Stimulated activated CD4-positive, alpha-beta T cell treated with anti-CD3 and anti-CD28 coated beads, TNF-alpha, amount 100 ng/mL, for 1 hour (primary cell): ENCODE measurements around the gene NAE1.
"Not testable (repeated sequence)": the region's sequence is repeated elsewhere in the genome, so short reads cannot be mapped to it uniquely, and the experiment has no call there.

Experiments used
- DNase-seq, 3 donors: peaks; one replicate each; pipeline ENCODE4 v3.0.0-alpha.2; 2020; ENCODE audit warnings: low read depth in 3 of 3, low spot score in 1 of 3

NAE1 gene

DNA sequence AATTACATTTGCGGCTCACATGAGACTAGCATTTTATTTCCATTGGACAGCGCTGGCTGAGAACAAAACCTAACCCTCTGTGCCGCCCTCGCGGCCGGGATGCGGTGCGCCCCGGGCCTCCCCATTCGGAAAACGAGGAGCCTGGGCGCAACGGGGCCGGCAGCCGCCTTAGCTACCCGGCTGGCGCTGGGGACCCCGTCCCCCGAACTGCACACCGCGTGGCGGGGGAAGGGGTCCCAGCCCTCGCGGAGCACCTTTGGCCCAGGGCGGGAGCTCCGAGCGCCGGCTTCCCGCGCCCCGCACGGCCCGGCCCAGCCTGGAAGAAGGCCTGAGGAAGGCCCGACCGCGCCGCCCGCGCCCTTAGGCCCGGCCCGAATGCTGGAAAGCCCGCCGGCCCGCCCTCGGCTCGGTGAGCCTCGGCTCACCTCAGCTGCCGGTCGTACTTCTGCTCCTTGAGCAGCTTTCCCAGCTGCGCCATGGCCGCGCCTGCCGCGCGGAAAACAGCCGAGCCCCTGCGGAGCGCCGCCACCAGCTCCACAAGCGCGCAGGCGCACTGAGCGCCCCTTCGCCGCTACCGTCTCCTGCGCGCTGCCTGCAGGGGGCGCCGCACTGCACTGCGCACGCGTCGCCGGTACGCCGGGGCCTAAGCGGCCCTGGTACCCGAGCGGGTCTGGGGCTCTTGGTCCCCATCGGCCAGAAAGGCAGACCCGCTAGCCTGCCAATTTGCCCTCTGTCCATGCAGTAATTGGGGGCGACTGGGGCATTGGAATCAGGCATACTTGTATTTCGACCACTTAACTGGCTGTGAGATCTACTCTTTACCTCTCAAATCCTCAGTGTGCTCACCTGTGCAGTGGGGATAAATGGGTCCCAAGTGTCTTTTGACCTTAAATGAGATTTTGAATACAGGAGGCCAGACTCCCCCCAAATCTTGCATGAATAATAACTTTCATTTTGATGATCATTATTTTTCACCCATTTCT lies at the start of gene NAE1:
Gene NAE1, minus strand, starts transcription at position 555 of the 983 bp plus-strand sequence. Its CDS starts 77 bp downstream, at position 478.
- DNase-seq, result peak; percentile 72 to 87 (median 85)

DNA sequence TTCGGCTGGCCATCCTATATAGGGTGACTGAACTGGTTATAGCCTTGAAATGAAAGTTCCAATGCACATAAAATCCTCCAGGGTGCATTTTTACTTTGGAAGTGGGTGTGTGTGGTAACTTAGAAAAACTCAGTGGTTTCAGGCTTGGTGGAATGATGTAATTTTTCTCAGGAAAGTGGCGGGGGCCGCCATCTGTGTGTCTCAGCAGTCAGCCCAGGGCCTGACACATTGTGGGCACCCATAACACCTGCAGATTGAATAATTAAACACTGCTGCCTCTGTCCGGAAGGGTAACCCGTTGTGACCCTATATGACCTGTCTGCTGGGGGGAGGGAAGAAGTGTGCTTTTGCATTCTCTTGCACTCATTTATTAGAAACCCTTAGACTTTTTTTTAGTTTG lies 47.3 kb upstream of the NAE1 start:
- peak in 1 of 3 donors; percentile 22 for DNase-seq

DNA sequence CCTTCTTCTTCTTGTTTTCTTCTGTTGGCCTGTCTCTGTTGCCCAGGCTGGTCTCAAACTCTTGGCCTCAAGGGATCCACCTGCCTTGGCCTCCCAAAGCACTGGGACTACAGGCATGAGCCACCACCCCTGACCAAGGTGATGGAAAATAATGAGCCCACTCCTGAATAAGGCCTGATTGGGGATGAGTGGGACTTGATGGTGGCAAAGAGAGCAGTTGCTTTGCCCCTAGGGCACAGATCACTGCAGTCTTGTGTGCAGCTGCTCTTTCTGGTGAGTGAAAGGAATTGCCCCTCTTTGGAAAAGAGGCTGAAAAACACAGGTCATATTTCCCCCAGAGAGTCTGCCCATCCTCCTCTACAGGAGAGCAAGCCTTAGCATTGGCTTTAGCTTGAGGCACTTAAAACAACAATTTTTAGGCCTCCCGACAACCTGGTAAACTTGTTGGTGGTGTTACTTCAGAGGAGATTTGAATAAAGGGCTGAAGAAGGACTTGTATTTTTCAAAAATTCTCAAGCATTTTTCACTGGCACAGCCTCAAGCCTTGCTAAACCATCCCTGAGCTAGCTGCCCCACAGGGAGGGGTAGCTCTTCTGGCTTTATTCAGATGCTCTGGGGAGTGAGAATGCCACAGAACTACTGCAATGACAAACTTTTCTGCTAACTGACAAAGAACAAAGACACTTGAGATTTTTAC lies 43.5 kb upstream of the NAE1 start:
- no peak for DNase-seq

DNA sequence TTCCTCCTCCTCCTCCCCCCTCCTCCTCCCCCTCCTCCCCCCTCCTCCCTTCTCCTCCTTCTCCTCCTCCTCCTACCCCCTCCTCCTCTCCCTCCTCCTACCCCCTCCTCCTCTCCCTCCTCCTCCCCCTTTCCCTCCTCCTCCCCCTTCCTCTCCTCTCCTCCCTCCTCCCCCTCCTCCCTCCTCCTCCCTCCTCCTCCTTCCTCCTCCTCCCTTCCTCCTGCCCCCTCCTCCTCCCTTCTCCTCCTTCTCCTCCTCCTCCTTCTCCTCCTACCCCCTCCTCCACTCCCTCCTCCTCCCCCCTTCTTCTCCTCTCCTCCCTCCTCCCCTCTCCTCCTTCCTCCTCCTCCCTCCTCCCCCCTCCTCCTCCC lies 42.9 kb upstream of the NAE1 start:
- DNase-seq, result no peak

DNA sequence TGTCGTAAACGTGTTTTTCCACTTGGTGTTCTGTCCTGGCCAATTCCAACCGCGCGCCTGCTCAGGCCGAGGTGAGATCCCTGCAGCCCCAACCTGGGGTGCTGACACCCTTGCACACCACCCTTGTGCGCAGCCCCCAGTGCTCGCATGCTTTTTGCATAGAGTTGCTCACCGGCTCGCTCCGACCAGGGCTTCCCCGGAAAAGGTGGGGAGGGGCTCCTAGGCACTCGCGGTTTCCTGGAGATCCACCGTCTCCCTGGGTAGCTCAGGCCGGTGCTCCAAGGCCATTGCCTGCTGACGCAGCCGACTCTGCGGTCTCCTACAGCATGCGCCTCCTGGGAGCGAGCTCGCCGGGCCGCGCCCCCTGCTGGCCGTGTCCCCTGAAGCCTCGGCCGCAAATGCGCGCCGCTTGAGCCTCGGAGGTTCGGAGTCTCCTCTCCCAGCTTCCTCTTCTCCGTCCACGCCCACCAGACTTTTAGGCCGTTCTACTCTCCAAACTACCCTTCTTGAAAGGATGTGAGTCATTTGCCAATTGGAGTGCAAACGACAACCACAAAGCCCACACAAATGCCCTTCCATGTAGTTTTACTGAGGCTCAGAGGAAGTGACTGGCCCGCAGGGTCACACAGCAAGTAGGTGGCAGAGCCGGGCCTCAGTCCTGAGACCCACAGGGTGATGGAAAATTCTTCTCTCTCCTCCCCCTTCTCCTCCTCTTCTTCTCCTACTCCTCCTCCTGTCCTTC lies 42.3 kb upstream of the NAE1 start:
- DNase-seq, result peak; percentile 66 to 81 (median 72)

DNA sequence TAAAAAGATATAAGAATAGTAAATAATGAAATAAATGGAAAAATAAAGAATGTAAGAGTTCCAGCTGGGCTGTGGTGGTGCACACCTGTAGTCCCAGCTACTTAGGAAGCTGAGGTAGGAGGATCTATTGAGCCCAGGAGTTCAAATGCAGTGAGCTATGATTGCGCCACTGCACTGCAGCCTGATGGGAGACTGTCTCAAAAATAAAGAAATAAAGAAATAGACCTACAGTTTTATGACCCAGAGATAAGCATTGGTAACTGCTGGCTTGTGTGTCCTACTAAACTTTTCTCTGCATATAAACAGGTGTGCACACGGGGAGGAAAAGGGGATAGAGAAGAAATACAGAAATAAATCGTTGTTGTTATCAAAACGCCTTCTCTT lies 41.8 kb upstream of the NAE1 start:
- DNase-seq, result no peak

DNA sequence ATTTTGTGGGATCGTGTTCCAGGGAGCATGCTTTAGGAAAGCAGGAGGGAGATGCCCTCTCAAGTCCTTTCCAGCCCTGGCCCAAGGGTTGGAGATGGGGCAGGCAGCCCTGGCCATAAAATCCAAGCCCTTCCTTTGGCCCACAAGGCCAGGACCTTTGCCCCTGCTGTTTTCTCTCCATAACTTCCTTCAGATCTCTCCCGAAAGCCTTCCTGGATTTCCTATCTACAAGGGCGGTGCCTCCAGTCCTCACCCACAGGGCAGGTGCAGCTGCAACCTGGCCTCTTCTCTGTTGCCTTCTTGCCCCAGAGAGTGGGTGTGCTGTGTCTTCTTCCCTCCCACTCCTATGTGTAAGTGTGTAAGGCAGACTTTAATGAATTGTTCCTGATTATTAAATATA lies 41.1 kb upstream of the NAE1 start:
- DNase-seq, result no peak

DNA sequence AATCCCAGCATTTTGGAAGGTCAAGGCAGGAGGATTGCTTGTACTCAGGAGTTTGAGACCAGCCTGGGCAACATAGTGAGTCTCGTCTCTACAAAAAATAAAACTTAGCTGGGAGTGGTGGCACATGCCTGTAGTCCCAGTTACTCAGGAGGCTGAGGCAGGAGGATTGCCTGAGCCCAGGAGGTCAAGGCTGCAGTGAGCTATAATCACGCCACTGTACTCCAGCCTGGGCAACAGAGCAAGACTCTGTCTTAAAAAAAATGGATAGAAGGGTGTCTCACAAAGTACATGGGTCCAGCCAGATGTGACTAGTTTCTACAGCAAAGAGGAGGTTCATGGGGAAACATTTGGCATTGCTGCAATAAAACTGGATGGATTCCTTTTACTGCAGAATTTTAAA lies 40.6 kb upstream of the NAE1 start:
- DNase-seq, result not testable (repeated sequence)

DNA sequence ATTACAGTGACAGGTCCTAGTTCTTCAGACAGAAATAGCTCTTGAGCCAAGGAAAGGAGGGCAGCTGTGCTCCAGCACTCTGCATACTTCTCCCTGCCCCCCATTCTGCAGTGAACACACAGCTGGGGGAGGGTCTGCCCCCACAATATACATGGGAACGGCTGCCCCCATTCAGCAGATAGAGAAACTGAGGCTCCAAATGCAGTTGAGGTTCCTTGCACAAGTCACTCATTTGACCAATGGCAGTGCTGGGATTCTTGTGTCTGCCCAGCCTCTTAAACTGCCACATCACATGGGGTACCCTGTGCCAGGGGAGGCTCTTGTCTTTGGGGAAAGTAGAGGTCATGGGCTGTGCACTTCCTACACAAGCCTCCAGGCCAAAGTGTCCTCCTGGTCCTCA lies 38.6 kb upstream of the NAE1 start:
- no peak for DNase-seq

DNA sequence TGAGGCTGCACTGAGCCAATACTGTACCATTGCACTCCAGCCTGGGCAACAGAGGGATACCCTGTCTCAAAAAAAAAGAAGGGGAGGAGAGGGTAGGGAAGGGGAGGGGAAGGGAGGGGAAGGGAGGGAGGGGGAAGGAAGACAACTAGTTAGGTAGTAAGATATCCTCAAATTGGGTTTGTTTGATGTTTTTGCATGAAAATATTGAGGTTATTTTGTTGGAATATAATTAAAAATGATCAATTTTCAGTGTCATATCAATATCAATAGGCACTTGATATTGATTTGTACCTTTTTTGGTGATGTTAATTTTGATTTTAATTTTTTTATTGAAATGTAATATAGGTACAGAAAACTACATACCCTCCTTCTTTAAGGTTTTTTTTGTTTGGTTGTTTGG lies 32.9 kb upstream of the NAE1 start:
- DNase-seq, result no peak

DNA sequence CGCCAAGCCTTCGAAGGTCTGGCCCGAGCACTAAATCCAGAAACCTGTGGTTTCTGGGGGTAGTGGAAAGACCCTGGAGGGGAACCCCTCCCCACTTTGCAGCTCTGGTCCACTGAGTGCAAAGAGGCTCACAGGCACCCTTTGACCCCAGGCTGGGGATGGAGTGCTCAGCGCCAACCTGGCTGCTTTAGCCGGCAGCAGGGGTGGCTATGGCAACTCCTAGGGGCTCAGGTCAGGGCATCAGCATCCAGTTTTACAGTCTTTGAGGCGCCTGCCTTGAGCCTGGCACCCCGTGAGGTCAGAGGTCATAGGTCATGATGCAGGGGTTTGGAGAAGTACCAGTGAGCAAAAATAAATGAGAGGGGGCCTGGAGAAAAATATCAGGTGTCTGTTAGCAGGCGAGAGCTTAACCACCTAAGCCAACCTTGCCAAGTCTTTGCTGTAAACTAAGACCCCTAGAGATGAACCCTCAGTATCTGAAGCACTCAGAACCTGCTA lies 31.3 kb upstream of the NAE1 start:
- DNase-seq, result no peak

DNA sequence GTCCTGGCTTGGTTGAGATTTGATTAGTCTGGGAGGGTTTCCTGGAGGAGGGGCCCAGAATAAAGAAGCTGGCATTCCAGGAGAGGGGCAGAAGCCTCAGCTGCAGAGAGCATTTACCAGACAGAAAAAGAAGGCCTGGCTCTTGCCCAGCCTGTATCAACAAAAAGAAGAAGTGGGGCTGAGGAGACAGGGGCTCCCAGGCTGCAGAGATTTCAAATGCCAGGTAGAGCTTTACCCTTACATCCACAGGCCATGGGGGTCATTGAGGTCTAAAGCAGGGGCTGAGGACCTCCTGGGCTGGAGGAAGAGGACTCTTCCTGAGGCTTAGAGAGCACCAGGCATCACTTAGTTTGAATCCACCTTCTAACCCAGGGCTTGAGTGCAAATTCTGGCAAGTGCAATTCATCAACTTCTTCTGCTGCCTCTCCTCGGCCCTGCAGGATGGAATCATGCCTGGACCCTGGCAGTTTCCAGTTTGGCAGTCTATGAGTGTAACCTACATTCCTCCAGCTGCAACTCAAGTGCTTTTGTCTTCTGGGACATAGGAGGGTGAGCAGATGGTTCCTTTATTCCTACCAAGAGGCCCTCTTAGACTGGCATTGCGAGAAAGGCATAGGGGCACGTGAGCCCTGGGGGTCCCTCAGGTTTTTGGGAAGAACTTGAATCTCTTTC lies 28.8 kb upstream of the NAE1 start:
- DNase-seq, result no peak

DNA sequence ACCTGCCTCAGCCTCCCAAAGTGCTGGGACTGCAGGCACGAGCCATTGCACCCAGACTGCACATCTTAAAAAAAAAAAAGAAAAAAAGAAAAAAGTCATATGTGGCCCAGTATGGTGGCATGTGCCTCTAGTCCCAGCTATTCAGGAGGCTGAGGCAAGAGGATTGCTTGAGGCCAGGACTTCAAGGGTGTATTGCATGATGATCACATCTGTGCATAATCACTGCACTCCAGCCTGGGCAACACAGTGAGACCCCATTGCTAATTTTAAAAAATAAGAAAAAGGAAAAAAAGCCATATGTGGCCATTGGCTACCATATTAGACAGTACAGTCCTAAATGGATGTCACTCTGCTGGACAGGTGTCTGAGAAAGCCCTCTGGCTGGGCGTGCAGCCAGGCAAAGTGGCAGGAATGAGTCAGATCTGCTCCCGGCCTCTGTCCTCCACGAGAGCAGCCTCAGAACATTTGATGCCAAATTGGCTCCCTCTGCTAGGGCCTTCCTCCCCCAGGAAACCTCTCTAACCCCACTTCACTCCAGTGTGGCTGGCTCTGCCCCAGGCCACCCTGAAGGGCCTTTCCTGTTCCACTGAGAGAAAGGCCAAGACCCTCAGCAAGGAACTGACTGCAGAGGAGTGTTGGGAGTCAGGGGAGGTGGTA lies 28.1 kb upstream of the NAE1 start:
- DNase-seq, result no peak

DNA sequence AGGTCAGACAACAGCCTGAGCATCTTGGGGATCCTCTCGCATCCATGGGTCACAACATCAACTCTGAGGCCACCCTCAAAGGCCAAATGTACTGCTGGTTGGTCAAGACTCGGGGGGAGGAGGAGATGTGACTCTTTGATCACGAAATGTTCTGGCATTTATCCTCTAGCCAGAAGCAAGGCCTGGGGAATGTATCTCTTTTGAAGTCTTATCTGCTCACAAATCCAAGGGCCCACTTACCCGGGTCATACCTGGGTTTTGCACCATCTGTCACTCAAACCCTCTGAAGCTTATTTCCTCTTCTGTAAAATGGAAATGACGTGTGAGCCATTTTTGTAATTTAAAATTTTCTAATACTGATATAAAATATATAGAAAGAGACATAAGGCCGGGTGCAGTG lies 26.7 kb upstream of the NAE1 start:
- DNase-seq, result no peak

DNA sequence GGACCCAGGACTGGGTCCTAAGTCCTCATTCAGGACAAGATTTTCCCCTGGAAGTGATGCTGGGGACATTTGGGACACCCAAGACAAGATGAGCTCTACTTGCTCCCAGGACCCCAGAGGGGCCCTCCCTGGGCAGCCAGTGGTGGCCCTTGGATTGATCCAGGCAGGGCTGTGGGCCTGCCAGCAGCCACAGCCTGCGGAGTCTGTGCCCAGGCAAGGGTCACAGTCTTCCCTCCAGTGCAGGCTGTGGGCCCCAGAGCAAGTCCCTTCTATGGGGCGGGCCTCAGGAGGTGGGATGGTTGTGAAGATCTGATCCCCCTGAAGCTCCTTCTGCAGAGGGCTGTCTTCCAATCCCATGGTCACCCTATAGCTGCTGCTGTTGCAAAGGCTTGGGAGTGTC lies 26.0 kb upstream of the NAE1 start:
- no peak for DNase-seq

DNA sequence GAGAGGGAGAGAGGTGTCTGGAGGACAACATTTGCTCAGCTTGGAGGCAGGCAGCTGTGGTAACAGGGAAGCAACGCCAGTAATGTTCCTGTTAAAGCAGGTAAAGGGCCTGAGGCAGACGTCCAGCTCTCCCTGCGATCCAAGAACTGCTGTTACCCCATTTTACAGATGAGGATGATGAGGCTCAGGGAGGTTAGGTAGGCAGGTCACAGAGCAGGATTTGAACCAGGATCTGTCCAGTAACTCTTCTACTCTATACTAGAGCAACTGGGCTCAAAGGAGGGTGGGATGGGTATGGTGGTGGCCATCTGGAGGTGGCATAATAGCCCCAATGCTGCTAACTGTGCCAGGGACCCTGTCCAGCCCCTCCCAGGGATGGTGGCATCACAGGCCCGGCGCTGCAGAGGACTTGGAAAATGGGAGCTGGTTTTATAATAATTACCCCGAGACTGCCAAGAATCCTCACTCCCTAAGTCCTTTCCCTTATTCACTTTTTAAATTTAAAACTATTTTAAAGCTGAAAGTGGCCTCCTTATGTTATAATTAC lies 25.5 kb upstream of the NAE1 start:
- no peak for DNase-seq

DNA sequence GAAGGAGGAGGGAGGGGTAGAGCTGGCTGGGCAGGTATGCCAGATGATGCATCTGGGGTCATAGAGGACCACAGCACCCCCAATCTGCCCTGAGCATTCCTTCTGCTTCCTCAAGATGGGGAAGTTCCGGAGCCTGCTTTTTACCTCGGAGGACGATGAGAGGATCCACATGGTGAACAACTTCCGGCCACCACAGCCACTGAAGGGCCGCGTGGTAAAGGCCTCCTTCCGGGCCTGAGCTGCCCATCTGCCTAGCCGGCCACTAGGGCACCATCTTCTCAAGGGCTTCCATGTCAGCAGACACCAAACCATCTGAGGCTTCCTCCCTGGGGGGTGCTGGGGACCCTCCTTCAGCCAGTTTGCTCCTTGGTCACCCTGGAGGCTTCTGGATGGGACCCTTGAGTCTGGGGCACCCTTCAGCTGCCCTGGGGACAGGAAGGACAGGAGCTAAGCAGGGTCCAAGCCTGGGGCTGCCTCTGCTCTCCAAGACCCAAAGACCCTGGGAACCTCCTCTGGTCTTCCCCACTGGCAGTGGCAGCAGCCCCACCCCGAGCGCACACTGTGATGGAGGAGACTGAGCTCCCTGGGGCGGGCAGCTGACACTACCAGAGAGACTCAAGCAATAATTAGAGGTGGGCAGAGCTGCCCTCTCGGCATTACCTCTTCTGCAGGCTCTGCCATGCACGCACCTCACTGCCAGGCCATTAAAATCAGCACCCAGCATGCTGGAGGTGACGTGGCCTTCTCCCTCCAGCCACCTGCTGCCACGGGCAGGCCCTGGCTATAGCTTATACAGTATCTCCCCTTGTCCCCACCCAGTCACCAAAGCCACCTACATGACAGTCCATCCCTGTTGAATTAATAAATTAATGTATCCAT lies 22.7 kb upstream of the NAE1 start:
- DNase-seq, result no peak

DNA sequence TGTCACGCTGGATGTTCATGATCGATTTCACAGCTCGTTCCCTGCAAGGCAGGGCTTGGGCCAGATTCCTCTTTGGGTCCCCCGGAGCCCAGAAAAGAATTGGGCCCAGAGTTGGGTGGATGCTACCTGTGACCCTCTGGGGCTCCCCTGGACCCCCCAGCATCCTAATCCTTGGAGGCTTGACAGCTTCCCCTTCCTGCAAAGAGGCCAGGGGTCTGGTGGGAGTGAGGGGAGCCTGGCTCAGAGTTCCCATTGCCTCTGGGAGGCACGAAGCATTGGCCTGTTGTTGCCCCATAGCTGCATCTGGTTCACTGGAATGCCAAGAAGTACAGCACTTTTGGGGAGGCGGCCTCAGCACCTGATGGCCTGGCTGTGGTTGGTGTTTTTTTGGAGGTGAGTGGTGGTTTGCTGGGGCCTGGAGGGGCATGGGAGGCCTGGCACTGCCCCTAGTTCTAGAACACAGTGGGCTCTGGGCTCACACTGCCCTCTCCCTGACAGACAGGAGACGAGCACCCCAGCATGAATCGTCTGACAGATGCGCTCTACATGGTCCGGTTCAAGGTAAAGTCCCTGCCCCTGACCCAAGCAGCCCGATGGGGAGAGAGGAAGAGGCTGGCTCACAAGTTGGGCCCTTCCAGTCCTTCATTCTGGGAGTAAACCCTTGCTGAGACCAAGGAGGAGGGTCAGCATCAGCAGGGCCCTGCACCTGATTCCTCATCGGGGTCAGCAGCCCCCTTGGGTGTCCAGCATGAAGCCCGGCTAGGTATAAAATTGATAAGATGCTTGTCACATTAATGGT lies 20.6 kb upstream of the NAE1 start:
- no peak for DNase-seq
